DND-41 (cell line): ENCODE measurements around the gene COMMD8.

ENCODE experiments used
- ATAC-seq: fragments of 200-7000 bp; cut with Tn5 transposase; 3 replicates; pipeline ENCODE4 v1.9.1; 2021; ENCODE audit warnings: low read depth; ENCODE audit not compliant: insufficient read depth
- DNase-seq: peaks from one replicate; pipeline ENCODE4 v3.0.0-alpha.2; 2020
- H2AFZ ChIP-seq: 2 replicates; pipeline ENCODE4 v1.6.0; 2012; ENCODE audit warnings: low read depth, low read length
- H3K27ac ChIP-seq: 2 replicates; pipeline ENCODE4 v1.5.1; 2012; ENCODE audit warnings: low read length, inconsistent platforms
- H3K27me3 ChIP-seq: fragments of 200-600 bp; sonication (generic); 2 replicates; pipeline ENCODE4 v1.6.0; 2012; ENCODE audit warnings: low read length, mild to moderate bottlenecking, inconsistent platforms; ENCODE audit not compliant: insufficient read depth, poor library complexity
- H3K36me3 ChIP-seq: 2 replicates; pipeline ENCODE4 v1.5.1; 2012; ENCODE audit warnings: low read length, inconsistent platforms; ENCODE audit not compliant: insufficient read depth
- H3K4me1 ChIP-seq: 2 replicates; pipeline ENCODE4 v1.5.1; 2012; ENCODE audit warnings: mild to moderate bottlenecking, low read length; ENCODE audit not compliant: insufficient read depth
- H3K4me2 ChIP-seq: 2 replicates; pipeline ENCODE4 v1.6.0; 2012; ENCODE audit warnings: mild to moderate bottlenecking, moderate library complexity, low read length, inconsistent platforms; ENCODE audit not compliant: insufficient read depth
- H3K4me3 ChIP-seq, 2 experiments: fragments of 200-600 bp in 1 of 2; shearing (Covaris generic) in 1 of 2; 2 replicates each; pipeline ENCODE4 v1.5.1; 2012 to 2016; ENCODE audit warnings: inconsistent platforms in 2 of 2, low read length in 2 of 2, mild to moderate bottlenecking in 2 of 2, low read depth in 1 of 2, moderate library complexity in 1 of 2
- H3K79me2 ChIP-seq: 2 replicates; pipeline ENCODE4 v1.6.0; 2012; ENCODE audit warnings: low read length, inconsistent platforms; ENCODE audit not compliant: insufficient read depth
- H3K9ac ChIP-seq: 2 replicates; pipeline ENCODE4 v1.6.0; 2012; ENCODE audit warnings: low read depth, mild to moderate bottlenecking, inconsistent platforms, low read length, moderate library complexity
- H3K9me3 ChIP-seq: 2 replicates; pipeline ENCODE4 v1.5.1; 2012; ENCODE audit warnings: low read length, moderate library complexity, mild to moderate bottlenecking, inconsistent platforms; ENCODE audit not compliant: insufficient read depth, severe bottlenecking
- H4K20me1 ChIP-seq: 2 replicates; pipeline ENCODE4 v1.6.0; 2012; ENCODE audit warnings: low read length; ENCODE audit not compliant: insufficient read depth
- CTCF ChIP-seq: IDR thresholded peaks from 2 replicates; pipeline ENCODE4 v1.5.1; 2012; ENCODE audit warnings: borderline replicate concordance, low read length, moderate library complexity, mild to moderate bottlenecking; ENCODE audit not compliant: poor library complexity, severe bottlenecking; ENCODE audit errors: extremely low read depth
- EZH2 ChIP-seq: IDR thresholded peaks from 3 replicates; pipeline ENCODE4 v1.6.1; 2012; ENCODE audit warnings: borderline replicate concordance, low read depth, mild to moderate bottlenecking, moderate library complexity, low read length, inconsistent platforms; ENCODE audit not compliant: severe bottlenecking

The COMMD8 gene

GRCh38 chr4:47463235-47463956 lies at the start of gene COMMD8:
TSS of gene COMMD8 (minus strand) at chr4:47463702. CDS start at chr4:47463651, 51 bp downstream.
- Histone ChIP-seq H3K79me2 (peaks cover 28% of the 10 kb centered on the region), H3K36me3 (peaks cover 14% of the 10 kb centered on the region; the same call in 1 of the 2 replicates), H3K9ac (peak within 1 kb of the TSS; percentile 61), H3K4me2 (peak within 1 kb of the TSS; percentile 65), H3K4me1 (peaks cover 37% of the 10 kb centered on the region), H4K20me1 (no peaks in the 10 kb centered on the region), H3K4me3 (peak within 1 kb of the TSS; percentile 66 to 76), H3K9me3 (no peaks in the 10 kb centered on the region), H2AFZ (peak within 1 kb of the TSS; percentile 72), H3K27ac (peak within 1 kb of the TSS; percentile 70), H3K27me3 (no peaks in the 10 kb centered on the region)
- peak; percentile 97 for DNase-seq
- peak; percentile 94 for ATAC-seq
- peak; percentile 36 for TF ChIP-seq CTCF
- TF ChIP-seq EZH2, result no peak

GRCh38 chr4:47510506-47511143 lies 47.1 kb upstream of the COMMD8 start:
- Histone ChIP-seq H3K79me2 (peaks cover 12% of the 10 kb centered on the region; the same call in 1 of the 2 replicates), H3K4me1 (peaks cover 22% of the 10 kb centered on the region), H3K4me3 (no peak overlapping the region), H3K27ac (peak overlapping the region; percentile 43; the same call in 1 of the 2 replicates), H2AFZ (no peak overlapping the region), H4K20me1 (no peaks in the 10 kb centered on the region), H3K9ac (no peak overlapping the region), H3K9me3 (no peaks in the 10 kb centered on the region), H3K27me3 (no peaks in the 10 kb centered on the region), H3K36me3 (peaks cover 36% of the 10 kb centered on the region), H3K4me2 (no peak overlapping the region)
- TF ChIP-seq CTCF (peak; percentile 36), EZH2 (no peak)
- DNase-seq, result no peak
- 0 out of 3 replicates have a peak, but pooled peaks have one; percentile 35 for ATAC-seq

GRCh38 chr4:47505666-47506065 lies 42.2 kb upstream of the COMMD8 start:
- Histone ChIP-seq H3K27me3 (no peaks in the 10 kb centered on the region), H2AFZ (no peak overlapping the region), H3K4me1 (peaks cover 7% of the 10 kb centered on the region), H3K36me3 (no peaks in the 10 kb centered on the region), H3K79me2 (peaks cover 8% of the 10 kb centered on the region; the same call in 1 of the 2 replicates), H3K4me2 (no peak overlapping the region), H3K4me3 (no peak overlapping the region), H3K27ac (no peak overlapping the region), H3K9ac (no peak overlapping the region), H3K9me3 (no peaks in the 10 kb centered on the region), H4K20me1 (no peaks in the 10 kb centered on the region; the same call in 1 of the 2 replicates)
- no peak for ATAC-seq
- no peak for DNase-seq
- TF ChIP-seq EZH2 (no peak), CTCF (no peak)
